ENCODE data around the gene ADCY1. TPM values are rescaled to one million over a fixed set of nuclear protein-coding genes. Genes with fewer than 3 reads are reported as not detected.
"Not testable (repeated sequence)": the region's sequence is repeated elsewhere in the genome, so short reads cannot be mapped to it uniquely, and the experiment has no call there.

ADCY1 gene
- total RNA-seq = 1 to 10 TPM in 1 of 4 donors, under 1 TPM in 3; under 0.01 to 1.5 (median 0.18) TPM

DNA sequence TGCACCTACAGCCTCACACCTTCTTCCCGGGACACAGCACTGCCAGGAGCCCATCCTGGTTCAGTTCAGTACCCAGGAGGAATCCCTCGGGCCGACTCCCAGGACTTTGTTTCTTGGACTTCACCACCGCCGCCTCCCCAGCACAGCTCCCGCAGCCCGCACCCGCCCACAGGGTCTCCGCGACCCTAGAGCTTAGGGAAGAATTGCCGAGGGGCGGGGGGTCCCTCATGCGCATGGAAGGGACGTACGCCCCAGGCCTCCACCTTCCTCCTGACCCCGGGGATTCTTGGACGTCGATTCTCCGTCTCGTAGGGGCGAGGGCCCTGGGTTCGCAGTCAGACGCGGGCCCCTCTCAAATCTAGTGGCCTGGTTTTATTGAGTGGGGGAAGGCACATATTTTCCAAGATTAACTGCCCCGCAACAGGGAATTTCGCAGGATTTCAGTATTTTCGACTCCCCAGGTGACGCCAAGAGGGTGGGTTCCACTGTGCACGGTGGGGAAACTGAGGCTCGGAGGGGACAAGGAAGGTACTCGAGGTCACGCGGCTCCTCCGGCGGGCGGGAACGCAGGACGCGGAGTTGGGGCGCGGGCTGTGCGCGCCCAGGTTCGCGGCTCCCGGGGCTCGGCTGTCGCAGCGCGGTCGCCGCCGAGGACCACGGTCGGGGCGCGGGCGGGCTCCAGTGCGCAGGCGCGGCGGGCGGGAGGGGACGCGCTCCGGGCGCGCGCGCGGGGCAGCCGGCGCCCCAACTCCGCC, at the start of gene ADCY1:
ADCY1 (plus strand) TSS at position 708 of the 755 bp plus-strand sequence. CDS start 176 bp downstream, outside the sequence.
- TF ChIP-seq, protein P1, sequence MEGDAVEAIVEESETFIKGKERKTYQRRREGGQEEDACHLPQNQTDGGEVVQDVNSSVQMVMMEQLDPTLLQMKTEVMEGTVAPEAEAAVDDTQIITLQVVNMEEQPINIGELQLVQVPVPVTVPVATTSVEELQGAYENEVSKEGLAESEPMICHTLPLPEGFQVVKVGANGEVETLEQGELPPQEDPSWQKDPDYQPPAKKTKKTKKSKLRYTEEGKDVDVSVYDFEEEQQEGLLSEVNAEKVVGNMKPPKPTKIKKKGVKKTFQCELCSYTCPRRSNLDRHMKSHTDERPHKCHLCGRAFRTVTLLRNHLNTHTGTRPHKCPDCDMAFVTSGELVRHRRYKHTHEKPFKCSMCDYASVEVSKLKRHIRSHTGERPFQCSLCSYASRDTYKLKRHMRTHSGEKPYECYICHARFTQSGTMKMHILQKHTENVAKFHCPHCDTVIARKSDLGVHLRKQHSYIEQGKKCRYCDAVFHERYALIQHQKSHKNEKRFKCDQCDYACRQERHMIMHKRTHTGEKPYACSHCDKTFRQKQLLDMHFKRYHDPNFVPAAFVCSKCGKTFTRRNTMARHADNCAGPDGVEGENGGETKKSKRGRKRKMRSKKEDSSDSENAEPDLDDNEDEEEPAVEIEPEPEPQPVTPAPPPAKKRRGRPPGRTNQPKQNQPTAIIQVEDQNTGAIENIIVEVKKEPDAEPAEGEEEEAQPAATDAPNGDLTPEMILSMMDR (IDR thresholded peaks at IDR 0.05) = no peak
- no peak for TF ChIP-seq POLR2A (IDR thresholded peaks at IDR 0.05)
- Histone ChIP-seq H3K4me3 (peak within 1 kb of the TSS in 3 of 4 donors; percentile 16 to 59 (median 52)), H3K27me3 (peaks cover 0 to 20% of the 10 kb centered on the region in 2 donors), H3K27ac (no peak within 1 kb of the TSS), H3K36me3 (no peaks in the 10 kb centered on the region), H3K4me1 (peaks cover 0 to 10% (median 0%) of the 10 kb centered on the region in 4 donors), H3K9me3 (no peaks in the 10 kb centered on the region)
- no peak for DNase-seq

DNA sequence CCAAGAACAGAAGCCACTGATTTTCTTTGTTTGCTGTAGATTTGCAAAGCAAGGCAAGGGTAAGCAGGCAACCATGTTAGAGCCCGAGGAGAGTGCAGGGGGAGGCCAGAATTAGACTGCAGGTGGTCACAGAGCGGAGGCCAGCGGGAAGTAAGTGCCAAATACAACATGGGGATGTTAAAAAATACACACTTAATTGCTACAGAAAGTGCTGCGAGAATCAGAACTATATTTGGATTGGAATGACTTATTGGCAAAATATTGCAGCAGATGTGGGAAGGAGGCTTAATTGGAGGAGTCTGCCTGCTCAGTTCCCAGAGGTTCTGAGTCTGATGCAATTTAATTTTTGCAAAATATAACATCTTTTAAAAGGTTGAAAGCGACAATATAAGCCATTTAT, 49.7 kb upstream of the ADCY1 start:
- Histone ChIP-seq H3K36me3 (no peaks in the 10 kb centered on the region), H3K27me3 (peaks cover 0 to 5% of the 10 kb centered on the region in 2 donors), H3K27ac (no peak overlapping the region), H3K4me3 (no peak overlapping the region), H3K9me3 (no peaks in the 10 kb centered on the region), H3K4me1 (no peaks in the 10 kb centered on the region)
- no peak for TF ChIP-seq POLR2A (IDR thresholded peaks at IDR 0.05)
- TF ChIP-seq, protein P1 (IDR thresholded peaks at IDR 0.05) = no peak
- DNase-seq = no peak

DNA sequence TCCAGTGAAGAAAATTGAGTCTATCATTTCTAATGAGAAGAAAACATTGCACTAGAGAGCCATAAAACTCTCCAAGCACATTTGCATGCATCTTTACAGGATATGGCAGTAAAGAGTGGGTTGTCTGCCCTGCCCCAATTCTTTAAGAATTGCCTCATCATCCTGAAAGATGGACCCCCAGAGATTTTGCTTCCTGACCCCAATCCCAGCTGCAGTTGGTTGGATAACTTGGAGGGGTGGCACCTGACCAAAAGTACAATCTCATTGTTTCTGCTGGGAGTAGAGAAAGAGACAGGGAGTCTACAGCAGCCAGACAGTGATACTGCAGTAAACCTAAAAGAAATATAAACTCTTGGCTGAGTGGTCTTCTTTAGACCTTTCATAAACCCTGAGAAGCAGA, 49.1 kb upstream of the ADCY1 start:
- Histone ChIP-seq H3K9me3 (no peaks in the 10 kb centered on the region), H3K36me3 (no peaks in the 10 kb centered on the region), H3K4me3 (no peak overlapping the region), H3K27ac (no peak overlapping the region), H3K27me3 (peaks cover 0 to 5% of the 10 kb centered on the region in 2 donors), H3K4me1 (no peaks in the 10 kb centered on the region)
- TF ChIP-seq, protein P1 (IDR thresholded peaks at IDR 0.05) = no peak
- TF ChIP-seq POLR2A (IDR thresholded peaks at IDR 0.05) = no peak
- DNase-seq = no peak

DNA sequence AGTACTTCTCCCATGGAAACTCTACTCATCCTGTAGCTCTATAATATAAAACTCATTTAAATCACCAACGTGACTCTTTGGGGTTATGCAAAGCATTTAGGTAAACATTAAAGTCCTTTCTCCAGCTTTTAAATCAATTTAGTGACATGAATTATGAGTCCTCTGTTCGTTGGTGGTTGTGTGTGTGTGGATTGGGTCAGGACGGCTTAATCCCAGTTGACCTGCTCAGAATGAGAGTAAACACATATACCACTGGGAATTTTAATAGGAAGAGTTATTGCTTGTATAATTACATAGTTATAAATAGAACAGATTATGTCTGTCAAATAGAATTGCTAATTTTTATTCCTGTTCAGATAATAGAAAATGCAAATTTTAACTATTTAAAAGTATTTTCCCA, 30.7 kb upstream of the ADCY1 start:
- H3K27ac ChIP-seq = no peak overlapping the region
- no peaks in the 10 kb centered on the region for H3K27me3 ChIP-seq
- no peak for TF ChIP-seq POLR2A (IDR thresholded peaks at IDR 0.05)
- TF ChIP-seq, protein P1 (IDR thresholded peaks at IDR 0.05) = no peak
- H3K36me3 ChIP-seq = no peaks in the 10 kb centered on the region
- H3K9me3 ChIP-seq = no peaks in the 10 kb centered on the region
- no peaks in the 10 kb centered on the region for H3K4me1 ChIP-seq
- no peak for DNase-seq
- H3K4me3 ChIP-seq = no peak overlapping the region

DNA sequence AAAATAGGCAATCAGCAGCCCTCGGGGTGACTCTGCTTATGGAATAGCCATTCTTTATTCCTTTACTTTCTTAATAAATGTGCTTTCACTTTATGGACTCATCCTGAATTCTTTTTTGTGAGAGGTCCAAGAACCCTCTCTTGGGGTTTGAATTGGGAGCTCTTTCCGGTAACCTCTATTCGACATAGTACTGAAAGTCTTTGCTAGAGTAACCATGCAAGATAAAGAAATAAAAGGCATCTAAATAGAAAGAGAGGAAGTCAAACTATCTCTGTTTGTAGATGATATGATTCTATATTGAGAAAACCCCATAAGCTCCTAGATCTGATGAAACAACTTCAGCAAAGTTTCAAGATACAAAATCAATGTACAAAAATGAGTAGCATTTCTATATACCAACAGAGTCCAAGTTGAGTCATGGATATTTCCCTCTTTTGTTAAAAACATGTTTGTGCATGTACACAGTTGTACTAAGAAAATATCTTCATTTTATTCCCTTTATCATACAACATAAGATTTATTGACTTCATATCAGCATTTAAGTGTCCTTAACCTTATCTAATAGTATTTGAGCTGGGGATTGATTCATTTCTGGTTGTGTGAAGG, 29.0 kb upstream of the ADCY1 start:
- H3K27ac ChIP-seq, H3K9me3 ChIP-seq, H3K36me3 ChIP-seq, DNase-seq, H3K4me1 ChIP-seq, H3K27me3 ChIP-seq, H3K4me3 ChIP-seq: not testable (repeated sequence)

GRCh38 chr7:45548917-45549316, 25.3 kb upstream of the ADCY1 start:
- H3K4me3 ChIP-seq, H3K4me1 ChIP-seq, H3K27me3 ChIP-seq, DNase-seq, H3K27ac ChIP-seq, H3K36me3 ChIP-seq, H3K9me3 ChIP-seq: not testable (repeated sequence)

All from Peyer's patch (tissue), 4 donors.